Measurements from ENCODE around the gene CDC42SE2.
"Not testable (repeated sequence)": the region's sequence is repeated elsewhere in the genome, so short reads cannot be mapped to it uniquely, and the experiment has no call there.

Gene CDC42SE2

DNA sequence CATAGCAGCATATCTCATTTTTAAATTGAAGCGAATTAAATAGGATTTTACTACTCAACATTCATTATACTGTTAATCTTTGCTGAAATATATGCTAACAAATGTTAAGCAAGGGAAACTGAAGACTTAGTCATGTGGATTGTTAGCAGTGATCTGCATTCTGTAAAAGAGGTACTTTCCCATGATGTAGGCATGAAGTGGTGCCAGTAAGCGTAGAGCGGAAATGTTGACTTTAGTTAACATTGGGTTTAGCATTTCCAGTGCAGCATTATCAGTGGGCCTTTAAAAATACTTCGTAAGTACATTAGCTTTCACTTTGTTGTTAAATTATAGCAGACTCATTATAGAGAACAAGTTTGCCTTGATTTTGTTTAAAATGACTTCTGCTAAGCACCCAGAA lies 130.3 kb downstream of the CDC42SE2 start:
- Histone ChIP-seq H3K9me3 (ENCODE audit: control insufficient read depth, low read length) (no peaks in the 10 kb centered on the region), H3K4me2 (ENCODE audit: low read length) (no peak overlapping the region), H3K27me3 (ENCODE audit: control insufficient read depth, insufficient read depth, low read length) (no peaks in the 10 kb centered on the region), H3K79me2 (no peaks in the 10 kb centered on the region), H2AFZ (no peak overlapping the region), H3K27ac (peak overlapping the region; percentile 18), H3K4me1 (peaks cover 11% of the 10 kb centered on the region), H3K36me3 (ENCODE audit: control insufficient read depth, insufficient read depth, low read length) (no peaks in the 10 kb centered on the region), H3K4me3 (ENCODE audit: low read depth, low read length) (no peak overlapping the region), H3K9ac (no peak overlapping the region)
- TF ChIP-seq, protein P1, sequence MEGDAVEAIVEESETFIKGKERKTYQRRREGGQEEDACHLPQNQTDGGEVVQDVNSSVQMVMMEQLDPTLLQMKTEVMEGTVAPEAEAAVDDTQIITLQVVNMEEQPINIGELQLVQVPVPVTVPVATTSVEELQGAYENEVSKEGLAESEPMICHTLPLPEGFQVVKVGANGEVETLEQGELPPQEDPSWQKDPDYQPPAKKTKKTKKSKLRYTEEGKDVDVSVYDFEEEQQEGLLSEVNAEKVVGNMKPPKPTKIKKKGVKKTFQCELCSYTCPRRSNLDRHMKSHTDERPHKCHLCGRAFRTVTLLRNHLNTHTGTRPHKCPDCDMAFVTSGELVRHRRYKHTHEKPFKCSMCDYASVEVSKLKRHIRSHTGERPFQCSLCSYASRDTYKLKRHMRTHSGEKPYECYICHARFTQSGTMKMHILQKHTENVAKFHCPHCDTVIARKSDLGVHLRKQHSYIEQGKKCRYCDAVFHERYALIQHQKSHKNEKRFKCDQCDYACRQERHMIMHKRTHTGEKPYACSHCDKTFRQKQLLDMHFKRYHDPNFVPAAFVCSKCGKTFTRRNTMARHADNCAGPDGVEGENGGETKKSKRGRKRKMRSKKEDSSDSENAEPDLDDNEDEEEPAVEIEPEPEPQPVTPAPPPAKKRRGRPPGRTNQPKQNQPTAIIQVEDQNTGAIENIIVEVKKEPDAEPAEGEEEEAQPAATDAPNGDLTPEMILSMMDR (IDR thresholded peaks at IDR 0.05): no peak

DNA sequence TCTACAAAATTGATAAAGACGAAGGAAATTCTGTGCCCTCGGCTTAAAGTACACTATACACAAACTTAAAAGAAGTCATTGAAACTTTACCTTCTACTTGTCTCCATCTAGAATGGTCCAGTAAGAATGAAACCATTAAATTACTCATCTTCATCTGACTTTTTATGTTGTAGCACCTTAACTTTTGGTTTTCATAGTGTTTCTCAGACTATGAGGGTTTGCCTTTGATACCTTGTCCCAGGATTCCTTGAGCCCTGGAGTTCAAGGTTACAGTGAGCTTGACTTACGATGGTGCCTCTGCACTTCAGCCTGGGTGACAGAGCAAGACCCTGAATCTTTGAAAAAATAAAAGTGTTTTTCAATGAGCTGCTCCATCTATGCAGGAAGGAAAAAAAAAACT lies 132.2 kb downstream of the CDC42SE2 start:
- no peaks in the 10 kb centered on the region for H3K36me3 ChIP-seq (ENCODE audit: control insufficient read depth, insufficient read depth, low read length)
- H3K9ac ChIP-seq: no peak overlapping the region
- TF ChIP-seq, protein P1 (IDR thresholded peaks at IDR 0.05): no peak

DNA sequence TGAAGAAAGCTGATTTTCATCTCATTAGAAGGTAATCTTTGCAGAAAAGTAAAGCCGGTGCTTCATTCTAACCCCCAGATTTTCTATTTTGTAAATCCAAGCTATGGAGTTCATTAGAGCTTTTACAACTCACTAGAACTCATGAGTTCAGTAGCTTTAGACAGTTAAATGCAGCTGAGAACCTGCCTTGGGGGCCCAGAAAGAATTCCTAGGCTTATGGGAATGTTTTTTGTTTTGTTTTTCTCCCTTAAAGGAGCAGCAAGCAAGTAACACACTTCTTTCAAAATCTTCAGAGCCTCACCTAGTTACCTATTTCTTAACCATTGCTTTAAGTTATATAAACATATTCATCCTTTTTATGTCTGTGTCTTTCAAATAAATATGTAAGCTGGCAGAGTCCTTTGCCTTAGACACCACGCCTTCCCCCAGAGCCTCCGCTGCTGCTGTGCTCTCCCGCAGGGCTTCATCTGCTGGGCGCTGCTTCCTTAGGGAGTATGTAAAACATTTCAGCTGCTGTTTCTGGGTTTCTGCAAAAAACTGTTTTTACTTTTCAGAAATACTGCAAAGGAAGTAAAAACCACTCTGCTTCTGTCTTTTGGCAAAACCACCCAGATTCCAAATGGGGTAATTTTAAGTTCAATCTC lies 132.9 kb downstream of the CDC42SE2 start:
- Histone ChIP-seq H3K4me3 (ENCODE audit: low read depth, low read length) (no peak overlapping the region), H3K4me2 (ENCODE audit: low read length) (no peak overlapping the region), H2AFZ (no peak overlapping the region), H3K36me3 (ENCODE audit: control insufficient read depth, insufficient read depth, low read length) (no peaks in the 10 kb centered on the region), H3K4me1 (peaks cover 5% of the 10 kb centered on the region), H3K9me3 (ENCODE audit: control insufficient read depth, low read length) (no peaks in the 10 kb centered on the region), H3K9ac (no peak overlapping the region), H3K27me3 (ENCODE audit: control insufficient read depth, insufficient read depth, low read length) (no peaks in the 10 kb centered on the region), H3K27ac (no peak overlapping the region), H3K79me2 (peaks cover 4% of the 10 kb centered on the region)
- TF ChIP-seq, protein P1 (IDR thresholded peaks at IDR 0.05): no peak

More for the DNA sequence above, 132.2 kb downstream of the CDC42SE2 start:
- Histone ChIP-seq H3K4me3 (ENCODE audit: low read depth, low read length) (no peak overlapping the region), H3K9me3 (ENCODE audit: control insufficient read depth, low read length) (no peaks in the 10 kb centered on the region), H3K4me2 (ENCODE audit: low read length) (no peak overlapping the region), H3K27ac (no peak overlapping the region), H3K4me1 (peaks cover 5% of the 10 kb centered on the region), H2AFZ (no peak overlapping the region), H3K79me2 (peaks cover under 1% of the 10 kb centered on the region), H3K27me3 (ENCODE audit: control insufficient read depth, insufficient read depth, low read length) (no peaks in the 10 kb centered on the region)

DNA sequence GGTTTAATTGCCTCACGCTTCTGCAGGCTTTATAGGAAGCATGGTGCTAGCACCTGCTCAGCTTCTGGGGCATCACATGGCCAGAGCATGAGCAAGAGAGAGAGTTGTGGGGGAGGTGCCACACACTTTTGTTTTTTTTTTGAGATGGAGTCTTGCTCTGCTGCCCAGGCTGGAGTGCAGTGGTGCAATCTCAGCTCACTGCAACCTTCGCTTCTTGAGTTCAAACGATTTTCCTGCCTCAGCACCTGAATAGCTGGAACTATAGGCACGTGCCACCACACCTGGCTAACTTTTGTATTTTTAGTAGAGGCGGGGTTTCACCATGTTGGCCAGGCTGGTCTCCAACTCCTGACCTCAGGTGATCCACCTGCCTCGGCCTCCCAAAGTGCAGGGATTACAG lies 135.2 kb downstream of the CDC42SE2 start:
- not testable (repeated sequence) for H3K79me2 ChIP-seq; H3K4me1 ChIP-seq; H3K9me3 ChIP-seq (ENCODE audit: control insufficient read depth, low read length); H3K36me3 ChIP-seq (ENCODE audit: control insufficient read depth, insufficient read depth, low read length); H2AFZ ChIP-seq; H3K9ac ChIP-seq; H3K4me3 ChIP-seq (ENCODE audit: low read depth, low read length); H3K4me2 ChIP-seq (ENCODE audit: low read length); H3K27ac ChIP-seq; H3K27me3 ChIP-seq (ENCODE audit: control insufficient read depth, insufficient read depth, low read length)

DNA sequence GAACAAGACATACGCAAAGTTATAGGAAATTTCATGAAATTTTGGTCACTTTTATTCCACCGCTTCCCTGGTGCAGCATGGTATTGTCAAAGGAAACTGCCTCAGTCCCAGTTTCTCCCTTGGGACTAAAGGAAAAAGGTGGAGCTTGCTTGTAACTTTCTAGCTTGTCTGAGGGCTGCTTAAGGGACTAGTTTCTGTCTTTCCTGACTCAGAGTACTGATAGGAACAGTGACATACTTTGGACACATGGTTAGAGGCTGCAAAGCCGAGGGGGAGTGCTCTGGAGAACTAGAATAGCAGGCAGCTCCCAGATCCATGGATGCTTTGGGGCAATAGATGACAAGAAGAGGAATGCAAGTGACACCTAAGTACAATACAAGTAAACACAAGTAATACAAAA lies 136.7 kb downstream of the CDC42SE2 start:
- no peak overlapping the region for H3K4me2 ChIP-seq (ENCODE audit: low read length)
- peaks cover 4% of the 10 kb centered on the region for H3K79me2 ChIP-seq
- no peak overlapping the region for H3K27ac ChIP-seq
- H3K9ac ChIP-seq: no peak overlapping the region
- TF ChIP-seq, protein P1 (IDR thresholded peaks at IDR 0.05): no peak
- H3K27me3 ChIP-seq (ENCODE audit: control insufficient read depth, insufficient read depth, low read length): no peaks in the 10 kb centered on the region
- H3K9me3 ChIP-seq (ENCODE audit: control insufficient read depth, low read length): no peaks in the 10 kb centered on the region
- H2AFZ ChIP-seq: no peak overlapping the region
- no peaks in the 10 kb centered on the region for H3K4me1 ChIP-seq
- H3K36me3 ChIP-seq (ENCODE audit: control insufficient read depth, insufficient read depth, low read length): no peaks in the 10 kb centered on the region
- H3K4me3 ChIP-seq (ENCODE audit: low read depth, low read length): no peak overlapping the region
